SK-N-MC (cell line): ENCODE measurements around the gene GRPR.

Experiments used
- DNase-seq: peaks from one replicate; pipeline ENCODE4 v3.0.0-alpha.2; 2011; ENCODE audit warnings: low read depth, low spot score
- H3K27ac ChIP-seq: fragments of 200-600 bp; sonication (generic); 2 replicates; pipeline ENCODE4 v1.5.1; 2016; ENCODE audit warnings: mixed run types
- H3K36me3 ChIP-seq: fragments of 200-600 bp; sonication (generic); 2 replicates; pipeline ENCODE4 v1.6.1; 2017; ENCODE audit warnings: antibody characterized with exemption, low read length, mixed read lengths; ENCODE audit not compliant: insufficient read depth
- H3K4me3 ChIP-seq: fragments of 200-600 bp; sonication (generic); 2 replicates; pipeline ENCODE4 v1.5.1; 2016
- H3K9ac ChIP-seq: fragments of 200-600 bp; sonication (generic); 2 replicates; pipeline ENCODE4 v1.8.0; 2017; ENCODE audit warnings: mixed run types, mixed read lengths; ENCODE audit not compliant: insufficient read length
- H3K9me3 ChIP-seq: fragments of 200-600 bp; sonication (generic); 2 replicates; pipeline ENCODE4 v1.6.1; 2017; ENCODE audit warnings: low read depth, mild to moderate bottlenecking, antibody characterized with exemption, low read length, moderate library complexity, mixed read lengths
- EZH2 ChIP-seq: fragments of 200-600 bp; sonication (generic); IDR thresholded peaks from one replicate; pipeline ENCODE4 v1.6.1; 2017; ENCODE audit warnings: antibody characterized with exemption
- FOXP2 ChIP-seq: optimal IDR thresholded peaks from 2 replicates; pipeline ENCODE3; 2011; ENCODE audit warnings: mild to moderate bottlenecking, moderate library complexity; ENCODE audit not compliant: insufficient read depth; ENCODE audit errors: extremely low read length, control extremely low read depth
- POLR2AphosphoS5 ChIP-seq: IDR thresholded peaks from 2 replicates; pipeline ENCODE4 v1.6.1; 2012; ENCODE audit warnings: mild to moderate bottlenecking, low read depth, low read length, borderline replicate concordance

Gene GRPR

DNA sequence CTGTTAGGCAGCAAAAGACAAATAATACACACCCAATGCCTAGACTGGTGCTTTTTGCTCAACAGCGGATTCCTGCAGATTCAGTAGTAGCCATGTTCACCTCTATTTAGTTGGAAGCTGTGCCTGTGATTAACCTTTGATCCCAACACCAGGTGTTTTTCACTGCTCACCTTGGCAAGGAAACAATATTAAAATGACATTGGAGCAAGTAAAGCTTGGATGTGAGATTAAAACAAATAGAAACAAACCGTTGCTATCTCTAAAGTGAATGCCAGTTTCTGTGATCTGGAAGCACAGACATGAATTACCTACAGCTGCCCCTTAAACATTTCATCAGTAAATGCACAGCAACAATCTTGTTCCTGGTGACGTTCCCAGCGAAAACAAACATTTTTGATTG lies 79.6 kb downstream of the GRPR start:
- Histone ChIP-seq H3K27ac (no peak overlapping the region), H3K9me3 (no peaks in the 10 kb centered on the region), H3K4me3 (no peak overlapping the region), H3K36me3 (no peaks in the 10 kb centered on the region), H3K9ac (no peak overlapping the region)
- no peak for DNase-seq
- TF ChIP-seq FOXP2, result no peak
- TF ChIP-seq EZH2, result no peak
- TF ChIP-seq POLR2AphosphoS5, result no peak
